Tibial artery (tissue), 4 donors: Measurements from ENCODE around the gene GPHA2.

Source experiments
- DNase-seq, 2 donors: peaks; one replicate each; pipeline ENCODE4 v3.0.0-alpha.2; 2019
- H3K27ac ChIP-seq, 2 donors: fragments of 200-600 bp; sonication (generic) in 1 of 2; 1 replicate in 1 of 2; 2 replicates in 1 of 2; pipeline ENCODE4 v1.5.1; 2018 to 2019; ENCODE audit warnings: mild to moderate bottlenecking in 1 of 2
- H3K27me3 ChIP-seq, 2 donors: fragments of 200-600 bp; sonication (generic) in 1 of 2; one replicate each; pipeline versions ENCODE4 v1.5.1 to v1.6.0; 2016 to 2019
- H3K36me3 ChIP-seq, 3 donors: fragments of 200-600 bp; sonication (generic) in 2 of 3; one replicate each; pipeline ENCODE4 v1.5.1; 2016 to 2019; ENCODE audit warnings: mild to moderate bottlenecking in 2 of 3
- H3K4me1 ChIP-seq, 4 donors: fragments of 200-600 bp; sonication (generic) in 2 of 4; 1 replicate in 3 of 4; 2 replicates in 1 of 4; pipeline ENCODE4 v1.5.1; 2016 to 2019
- H3K4me3 ChIP-seq, 2 donors: fragments of 200-600 bp; sonication (generic) in 1 of 2; 1 replicate in 1 of 2; 2 replicates in 1 of 2; pipeline ENCODE4 v1.5.1; 2018 to 2019; ENCODE audit warnings: mild to moderate bottlenecking in 2 of 2
- H3K9me3 ChIP-seq, 3 donors: fragments of 200-600 bp; sonication (generic) in 1 of 3; one replicate each; pipeline ENCODE4 v1.5.1; 2016 to 2019
- CTCF ChIP-seq, 2 experiments: fragments of 200-600 bp in 1 of 2; fragments of 450-650 bp in 1 of 2; IDR thresholded peaks; one replicate each; pipeline ENCODE4 v1.5.1; 2017 to 2019; ENCODE audit warnings: antibody characterized with exemption in 2 of 2, mild to moderate bottlenecking in 1 of 2, moderate library complexity in 1 of 2
- intact Hi-C: fragments of 100-400 bp; cut with DNase I; formaldehyde crosslinking; loops from one replicate; pipeline ENCODE4 v1.15.0; 2023; ENCODE audit warnings: low total_unique reads

The GPHA2 gene

DNA sequence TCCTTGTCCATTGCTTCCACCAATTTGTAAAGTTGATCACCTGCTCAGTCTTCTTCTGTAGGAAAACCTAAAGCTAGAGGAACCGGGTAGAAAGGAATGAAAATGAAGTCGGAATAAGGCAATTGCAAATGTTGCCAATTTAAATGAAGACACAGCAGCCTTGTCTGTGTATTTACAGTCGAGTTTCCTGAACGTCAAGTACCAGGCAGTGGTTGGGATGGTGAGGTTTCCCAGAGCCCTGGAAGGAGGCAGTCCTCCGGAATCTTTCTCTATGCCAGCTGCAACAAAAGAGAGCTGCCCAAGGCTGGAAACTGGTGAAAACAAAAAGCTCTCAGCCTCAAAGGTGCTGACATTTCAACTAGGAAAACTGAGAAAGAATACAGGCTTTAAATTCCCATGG lies 18.5 kb upstream of the GPHA2 start:
- Histone ChIP-seq H3K4me3 (no peak overlapping the region), H3K27ac (no peak overlapping the region), H3K36me3 (no peaks in the 10 kb centered on the region), H3K9me3 (no peaks in the 10 kb centered on the region), H3K27me3 (peaks cover 0 to 44% of the 10 kb centered on the region in 2 donors), H3K4me1 (no peaks in the 10 kb centered on the region)
- no peak for TF ChIP-seq CTCF (IDR thresholded peaks at IDR 0.05)
- DNase-seq: no peak
- intact Hi-C loops: no loop called here

DNA sequence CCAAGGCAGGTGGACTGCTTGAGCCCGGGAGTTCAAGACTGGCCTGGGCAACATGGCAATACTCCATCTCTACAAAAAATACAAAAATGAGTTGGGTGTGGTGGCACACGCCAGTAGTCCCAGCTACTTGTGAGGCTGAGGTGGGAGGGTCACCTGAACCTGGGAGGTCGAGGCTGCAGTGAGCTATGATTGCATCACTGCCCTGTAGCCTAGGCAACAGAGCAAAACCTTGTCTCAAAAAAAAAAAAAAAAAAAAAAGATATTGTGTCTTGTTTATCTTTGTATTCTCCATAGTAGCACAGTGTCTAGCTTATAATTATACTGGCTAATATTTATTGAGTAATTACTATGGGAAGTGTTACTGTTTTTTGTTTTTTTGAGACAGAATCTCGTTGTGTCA lies 15.8 kb upstream of the GPHA2 start:
- no peak overlapping the region for H3K4me3 ChIP-seq
- no peaks in the 10 kb centered on the region for H3K9me3 ChIP-seq
- no peaks in the 10 kb centered on the region for H3K4me1 ChIP-seq
- no peaks in the 10 kb centered on the region for H3K36me3 ChIP-seq
- DNase-seq: no peak
- H3K27ac ChIP-seq: no peak overlapping the region
- peaks cover 0 to 35% of the 10 kb centered on the region in 2 donors for H3K27me3 ChIP-seq
- intact Hi-C loops: no loop called here
- no peak for TF ChIP-seq CTCF (IDR thresholded peaks at IDR 0.05)

GRCh38 chr11:64947208-64947814 lies 11.6 kb upstream of the GPHA2 start:
- no peak overlapping the region for H3K27ac ChIP-seq
- H3K9me3 ChIP-seq: no peaks in the 10 kb centered on the region
- TF ChIP-seq CTCF (IDR thresholded peaks at IDR 0.05): no peak
- no peak overlapping the region for H3K4me3 ChIP-seq
- H3K36me3 ChIP-seq: no peaks in the 10 kb centered on the region
- intact Hi-C loops: no loop called here
- H3K4me1 ChIP-seq: no peaks in the 10 kb centered on the region
- peaks cover 0 to 13% of the 10 kb centered on the region in 2 donors for H3K27me3 ChIP-seq
- DNase-seq: no peak

GRCh38 chr11:64936539-64936938 lies 846 bp upstream of the GPHA2 start:
- Histone ChIP-seq H3K27ac (no peak overlapping the region), H3K4me3 (no peak overlapping the region), H3K4me1 (no peaks in the 10 kb centered on the region), H3K27me3 (peaks cover 0 to 3% of the 10 kb centered on the region in 2 donors), H3K36me3 (peaks cover 19 to 39% (median 31%) of the 10 kb centered on the region in 3 donors), H3K9me3 (no peaks in the 10 kb centered on the region)
- intact Hi-C loops: no loop called here
- TF ChIP-seq CTCF (IDR thresholded peaks at IDR 0.05): no peak
- DNase-seq: no peak

DNA sequence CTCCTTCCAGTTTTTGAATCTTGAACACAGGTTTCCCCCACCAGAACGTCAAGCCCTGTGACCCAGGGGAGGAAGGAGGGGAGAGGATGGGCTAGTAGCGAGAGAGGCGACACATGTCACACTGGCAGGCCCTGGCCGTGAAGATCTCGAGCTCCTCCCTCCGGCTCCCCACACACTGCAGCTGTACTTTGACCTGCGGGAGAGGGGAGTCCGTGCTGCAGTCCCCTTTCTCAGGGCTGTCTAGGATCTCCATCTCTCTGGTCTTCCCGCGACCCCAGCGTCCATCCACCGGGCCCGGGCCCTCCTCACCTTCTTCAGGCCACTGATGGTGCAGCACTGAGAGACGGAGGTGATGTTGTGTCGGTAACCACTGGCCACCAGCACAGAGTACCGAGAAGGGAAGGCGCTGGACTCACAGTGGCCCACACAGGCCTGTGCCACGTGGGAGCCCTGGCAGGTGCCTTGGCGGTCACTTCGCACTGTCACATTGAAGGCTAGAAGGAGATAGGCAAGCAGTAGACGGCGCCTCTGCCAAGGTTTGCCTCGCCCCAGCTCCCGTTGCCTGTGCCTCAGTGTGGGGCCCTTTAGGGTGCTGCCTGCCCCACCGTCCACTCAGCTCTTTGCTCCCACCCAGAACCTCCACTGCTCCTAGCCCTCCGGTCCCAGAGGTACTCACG lies 873 bp downstream of the GPHA2 start:
- Histone ChIP-seq H3K27me3 (no peaks in the 10 kb centered on the region), H3K4me1 (no peaks in the 10 kb centered on the region), H3K4me3 (no peak overlapping the region), H3K36me3 (peaks cover 35 to 56% (median 49%) of the 10 kb centered on the region in 3 donors), H3K9me3 (no peaks in the 10 kb centered on the region), H3K27ac (no peak overlapping the region)
- intact Hi-C loops: no loop called here
- no peak for TF ChIP-seq CTCF (IDR thresholded peaks at IDR 0.05)
- DNase-seq: no peak
